Hepatocyte (in vitro differentiated cells): Measurements from ENCODE around the gene PALLD. TPM values are rescaled to one million over a fixed set of nuclear protein-coding genes. Genes with fewer than 3 reads are reported as not detected.

Source experiments
- DNase-seq: peaks from one replicate; pipeline ENCODE4 v3.0.0-alpha.2; 2016; ENCODE audit warnings: low spot score
- H2AFZ ChIP-seq: fragments of 200-600 bp; sonication (generic); 2 replicates; pipeline ENCODE4 v1.6.0; 2016; ENCODE audit warnings: antibody characterized with exemption, mild to moderate bottlenecking
- H3K27ac ChIP-seq: fragments of 200-600 bp; sonication (generic); 2 replicates; pipeline ENCODE4 v1.5.1; 2016; ENCODE audit warnings: mild to moderate bottlenecking
- H3K27me3 ChIP-seq: fragments of 200-600 bp; sonication (generic); 2 replicates; pipeline ENCODE4 v1.6.1; 2016
- H3K36me3 ChIP-seq: fragments of 200-600 bp; sonication (generic); replicated peaks from 2 replicates; pipeline ENCODE4 v1.5.1; 2016; ENCODE audit warnings: low read depth; ENCODE audit not compliant: insufficient read depth
- H3K4me1 ChIP-seq: fragments of 200-600 bp; sonication (generic); 2 replicates; pipeline ENCODE4 v1.5.1; 2016; ENCODE audit warnings: mild to moderate bottlenecking, moderate library complexity; ENCODE audit not compliant: insufficient read depth
- H3K4me2 ChIP-seq: fragments of 200-600 bp; sonication (generic); 2 replicates; pipeline ENCODE4 v1.6.0; 2016
- H3K4me3 ChIP-seq: fragments of 200-600 bp; sonication (generic); 2 replicates; pipeline ENCODE4 v1.5.1; 2016; ENCODE audit warnings: mild to moderate bottlenecking
- H3K79me2 ChIP-seq: fragments of 200-600 bp; sonication (generic); 2 replicates; pipeline ENCODE4 v1.6.0; 2017; ENCODE audit warnings: mild to moderate bottlenecking
- H3K9me2 ChIP-seq: fragments of 200-600 bp; sonication (generic); replicated peaks from 2 replicates; pipeline ENCODE4 v1.6.0; 2017; ENCODE audit warnings: mild to moderate bottlenecking; ENCODE audit not compliant: insufficient read depth
- H3K9me3 ChIP-seq: fragments of 200-600 bp; sonication (generic); 2 replicates; pipeline ENCODE4 v1.5.1; 2016; ENCODE audit warnings: low read depth, mild to moderate bottlenecking
- H4K20me1 ChIP-seq: fragments of 200-600 bp; sonication (generic); 2 replicates; pipeline ENCODE4 v1.6.0; 2016; ENCODE audit warnings: mild to moderate bottlenecking; ENCODE audit not compliant: insufficient read depth, poor library complexity, severe bottlenecking
- EZH2 ChIP-seq: fragments of 200-600 bp; sonication (generic); IDR thresholded peaks from 2 replicates; pipeline ENCODE4 v1.6.1; 2016; ENCODE audit warnings: antibody characterized with exemption, mild to moderate bottlenecking, borderline replicate concordance
- EZH2phosphoT487 ChIP-seq: fragments of 200-600 bp; sonication (generic); IDR thresholded peaks from one replicate; pipeline ENCODE4 v1.6.1; 2018; ENCODE audit warnings: antibody characterized with exemption, mild to moderate bottlenecking, low read depth, moderate library complexity; ENCODE audit not compliant: unreplicated experiment, severe bottlenecking
- WGBS: methylation state at CpG from one replicate; pipeline ENCODE4 v1.1.6; 2016; ENCODE audit warnings: low lambda C conversion rate; ENCODE audit errors: missing lambda C conversion rate; 5-methylcytosine and 5-hydroxymethylcytosine counted together
- polyA plus RNA-seq: library from polyadenylated mRNA; unstranded; fragments of >200 nt; fragmentation: Nextera tagmentation; extraction: Ambion mirVana; gene quantifications from 2 replicates; pipeline ENCODE4 v1.2.1, GENCODE V29; 2016
- total RNA-seq: library from RNA; depleted of rRNA; stranded (reverse); fragments of >200 nt; gene quantifications from 2 replicates; pipeline ENCODE4 v1.2.3, GENCODE V29; 2014
- TF ChIP-seq, protein P1 (sequence below): fragments of 200-600 bp; sonication (generic); IDR thresholded peaks from 2 replicates; pipeline ENCODE4 v1.5.1; 2016; ENCODE audit warnings: antibody characterized with exemption, mild to moderate bottlenecking; ENCODE audit not compliant: poor library complexity

Gene PALLD
- total and polyA plus RNA-seq, 2 experiments from 2014 or later = 82.7 to 85.2 TPM

DNA sequence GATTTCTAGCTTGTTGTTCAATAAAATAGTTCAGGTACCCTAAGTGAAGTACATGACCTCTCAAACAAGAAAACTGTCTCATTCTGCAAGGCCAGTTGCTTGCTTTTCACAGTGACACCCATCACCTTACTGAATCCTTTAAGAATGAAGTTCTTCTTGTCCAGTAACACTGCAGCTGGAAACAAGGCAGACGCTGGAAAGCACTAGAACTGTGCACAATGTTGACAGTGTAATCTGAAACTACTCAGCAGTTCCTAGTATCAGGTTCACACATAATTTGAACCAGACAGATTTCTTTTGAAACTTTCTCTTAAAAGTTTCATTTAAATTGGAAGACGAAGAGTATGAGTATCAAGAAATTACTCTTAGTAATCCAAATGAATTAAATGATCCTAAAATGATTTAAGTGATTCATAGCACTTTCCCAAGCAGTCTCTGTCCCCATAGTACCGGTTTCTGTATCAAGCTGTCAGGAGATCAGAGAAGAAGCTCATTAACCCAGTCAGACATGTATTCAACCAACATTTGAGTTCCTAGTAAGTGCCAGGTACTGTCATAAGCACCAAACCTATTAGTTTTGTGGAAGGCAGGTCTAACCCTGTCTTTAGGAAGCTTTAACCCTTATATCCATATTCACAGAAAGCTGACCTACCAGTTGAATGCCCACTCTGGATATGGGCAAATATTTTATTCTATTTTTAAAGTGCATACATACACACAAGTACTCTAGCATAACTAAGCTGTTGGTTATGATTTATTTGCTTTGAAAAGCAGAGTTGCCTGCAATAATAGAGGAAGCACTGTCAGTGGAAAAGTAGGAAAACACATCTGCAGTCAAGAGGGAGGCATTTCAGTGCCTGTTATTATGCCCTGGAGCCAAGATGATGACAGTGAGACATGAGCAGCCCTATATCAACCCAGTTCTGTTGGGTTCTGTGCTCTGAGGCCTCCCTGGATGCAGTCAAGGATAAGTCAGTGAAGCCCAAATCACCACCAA lies 63.6 kb downstream of the PALLD start:
- Histone ChIP-seq H3K4me3 (no peak overlapping the region), H4K20me1 (no peaks in the 10 kb centered on the region), H3K79me2 (no peaks in the 10 kb centered on the region), H3K4me2 (peak overlapping the region; percentile 29), H3K36me3 (no peaks in the 10 kb centered on the region), H3K27ac (peak overlapping the region; percentile 65), H2AFZ (no peak overlapping the region), H3K4me1 (peaks cover 48% of the 10 kb centered on the region), H3K9me3 (no peaks in the 10 kb centered on the region), H3K9me2 (no peaks in the 10 kb centered on the region), H3K27me3 (no peaks in the 10 kb centered on the region)
- TF ChIP-seq, protein P1, sequence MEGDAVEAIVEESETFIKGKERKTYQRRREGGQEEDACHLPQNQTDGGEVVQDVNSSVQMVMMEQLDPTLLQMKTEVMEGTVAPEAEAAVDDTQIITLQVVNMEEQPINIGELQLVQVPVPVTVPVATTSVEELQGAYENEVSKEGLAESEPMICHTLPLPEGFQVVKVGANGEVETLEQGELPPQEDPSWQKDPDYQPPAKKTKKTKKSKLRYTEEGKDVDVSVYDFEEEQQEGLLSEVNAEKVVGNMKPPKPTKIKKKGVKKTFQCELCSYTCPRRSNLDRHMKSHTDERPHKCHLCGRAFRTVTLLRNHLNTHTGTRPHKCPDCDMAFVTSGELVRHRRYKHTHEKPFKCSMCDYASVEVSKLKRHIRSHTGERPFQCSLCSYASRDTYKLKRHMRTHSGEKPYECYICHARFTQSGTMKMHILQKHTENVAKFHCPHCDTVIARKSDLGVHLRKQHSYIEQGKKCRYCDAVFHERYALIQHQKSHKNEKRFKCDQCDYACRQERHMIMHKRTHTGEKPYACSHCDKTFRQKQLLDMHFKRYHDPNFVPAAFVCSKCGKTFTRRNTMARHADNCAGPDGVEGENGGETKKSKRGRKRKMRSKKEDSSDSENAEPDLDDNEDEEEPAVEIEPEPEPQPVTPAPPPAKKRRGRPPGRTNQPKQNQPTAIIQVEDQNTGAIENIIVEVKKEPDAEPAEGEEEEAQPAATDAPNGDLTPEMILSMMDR = no peak
- no peak for TF ChIP-seq EZH2
- TF ChIP-seq EZH2phosphoT487 = no peak
- 29% methylated on average over 3 of the region's 3 CpGs for WGBS
- DNase-seq = peak; percentile 56

DNA sequence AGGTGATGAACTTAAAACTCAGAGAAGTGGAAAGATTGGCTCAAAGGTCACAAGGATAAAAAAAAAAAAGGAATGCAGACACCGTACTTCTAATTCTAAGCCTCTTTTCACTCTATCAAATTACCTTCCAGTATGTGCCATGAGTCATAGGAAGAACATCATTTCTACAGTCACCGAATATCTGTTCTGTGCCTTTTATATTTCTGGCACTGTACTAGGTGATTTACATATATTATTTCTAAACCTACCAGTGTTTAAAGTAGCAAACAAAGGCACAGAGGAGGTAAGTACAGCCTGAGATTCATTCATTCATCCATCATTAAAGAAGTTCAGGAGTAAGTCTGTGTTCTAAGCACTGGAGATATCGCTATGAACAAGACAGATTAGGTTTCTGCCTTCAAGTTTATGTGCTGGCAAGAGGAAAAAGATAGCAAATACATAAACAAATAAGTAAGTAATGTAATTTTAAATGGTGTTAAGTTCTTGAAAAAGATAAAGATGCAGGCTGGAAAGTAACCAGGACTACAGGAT lies 65.3 kb downstream of the PALLD start:
- peak overlapping the region; percentile 29 for H3K4me2 ChIP-seq
- H3K79me2 ChIP-seq = no peaks in the 10 kb centered on the region
- TF ChIP-seq EZH2 (no peak), EZH2phosphoT487 (no peak)
- TF ChIP-seq, protein P1 = no peak
- no peaks in the 10 kb centered on the region for H3K36me3 ChIP-seq
- H4K20me1 ChIP-seq = no peaks in the 10 kb centered on the region
- no peaks in the 10 kb centered on the region for H3K27me3 ChIP-seq
- H3K27ac ChIP-seq = peak overlapping the region; percentile 65
- no peaks in the 10 kb centered on the region for H3K9me3 ChIP-seq
- no peak for DNase-seq
- no peaks in the 10 kb centered on the region for H3K9me2 ChIP-seq
- H2AFZ ChIP-seq = peak overlapping the region; percentile 4
- no peak overlapping the region for H3K4me3 ChIP-seq
- WGBS = 31% methylated on average over 3 of the region's 3 CpGs
- H3K4me1 ChIP-seq = peaks cover 48% of the 10 kb centered on the region

DNA sequence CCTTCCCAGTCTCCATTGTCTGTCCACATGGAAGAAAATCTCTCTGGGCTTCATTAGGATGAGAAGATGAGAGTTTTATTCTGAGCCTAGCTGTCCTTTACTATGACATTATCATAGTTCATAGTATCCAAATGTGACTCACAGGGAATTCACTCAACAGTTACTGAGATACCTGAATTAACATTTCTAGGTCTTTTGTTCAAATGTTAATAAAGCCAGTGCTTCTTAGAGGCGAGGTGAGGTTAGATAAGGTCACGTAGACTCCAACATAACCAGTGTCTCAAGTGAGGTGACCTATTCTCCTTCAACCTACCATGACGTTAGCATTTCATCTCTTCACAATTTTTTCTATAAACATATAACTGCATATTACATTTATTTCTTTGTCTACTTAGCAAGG lies 67.2 kb downstream of the PALLD start:
- no peaks in the 10 kb centered on the region for H3K27me3 ChIP-seq
- no peak for DNase-seq
- no peaks in the 10 kb centered on the region for H3K79me2 ChIP-seq
- TF ChIP-seq EZH2 = no peak
- TF ChIP-seq EZH2phosphoT487 = no peak
- TF ChIP-seq, protein P1 = no peak
- H2AFZ ChIP-seq = no peak overlapping the region
- H3K4me1 ChIP-seq = peaks cover 40% of the 10 kb centered on the region
- no peaks in the 10 kb centered on the region for H4K20me1 ChIP-seq
- WGBS = 90% methylated on average over 3 of the region's 3 CpGs
- no peak overlapping the region for H3K4me3 ChIP-seq
- no peaks in the 10 kb centered on the region for H3K9me2 ChIP-seq
- H3K9me3 ChIP-seq = no peaks in the 10 kb centered on the region
- no peaks in the 10 kb centered on the region for H3K36me3 ChIP-seq
- no peak overlapping the region for H3K4me2 ChIP-seq
- no peak overlapping the region for H3K27ac ChIP-seq
